H9 (cell line): ENCODE results near the gene CCL3. TPM values are rescaled to one million over a fixed set of nuclear protein-coding genes. Genes with fewer than 3 reads are reported as not detected.

Experiments used
- DNase-seq: peaks from one replicate; pipeline ENCODE4 v3.0.0-alpha.2; 2017
- H2AFZ ChIP-seq: one replicate; pipeline ENCODE4 v1.6.1; 2013; ENCODE audit warnings: mild to moderate bottlenecking, low read length, control low read depth, moderate library complexity
- H2AK5ac ChIP-seq: 2 replicates; pipeline ENCODE4 v1.6.1; 2013; ENCODE audit warnings: low read length, control low read depth, mixed read lengths; ENCODE audit not compliant: insufficient read length
- H2BK120ac ChIP-seq: one replicate; pipeline ENCODE4 v1.6.1; 2013; ENCODE audit warnings: low read depth, mild to moderate bottlenecking, low read length, control low read depth, inconsistent platforms; ENCODE audit not compliant: poor library complexity, severe bottlenecking
- H2BK12ac ChIP-seq: 2 replicates; pipeline ENCODE4 v1.6.1; 2013; ENCODE audit warnings: low read length, control low read depth, mixed read lengths, low read depth; ENCODE audit not compliant: insufficient read length
- H2BK15ac ChIP-seq: 2 replicates; pipeline ENCODE4 v1.6.1; 2013; ENCODE audit warnings: low read depth, low read length, control low read depth
- H2BK20ac ChIP-seq: one replicate; pipeline ENCODE4 v1.6.1; 2013; ENCODE audit warnings: low read depth, mild to moderate bottlenecking, low read length, control low read depth, inconsistent platforms; ENCODE audit not compliant: poor library complexity, severe bottlenecking
- H2BK5ac ChIP-seq: 2 replicates; pipeline ENCODE4 v1.6.1; 2013; ENCODE audit warnings: low read length, control low read depth, mixed read lengths; ENCODE audit not compliant: insufficient read length
- H3K14ac ChIP-seq: 2 replicates; pipeline ENCODE4 v1.6.1; 2013; ENCODE audit warnings: low read length, control low read depth; ENCODE audit not compliant: insufficient read depth
- H3K18ac ChIP-seq: 2 replicates; pipeline ENCODE4 v1.6.1; 2013; ENCODE audit warnings: low read depth, mild to moderate bottlenecking, mixed read lengths, low read length, control low read depth; ENCODE audit not compliant: insufficient read length
- H3K23ac ChIP-seq: 2 replicates; pipeline ENCODE4 v1.6.1; 2013; ENCODE audit warnings: low read length, control low read depth, mixed read lengths, low read depth; ENCODE audit not compliant: insufficient read length
- H3K23me2 ChIP-seq: 2 replicates; pipeline ENCODE4 v1.6.1; 2013; ENCODE audit warnings: low read depth, mild to moderate bottlenecking, mixed read lengths, low read length, control low read depth; ENCODE audit not compliant: insufficient read length, poor library complexity, severe bottlenecking
- H3K27ac ChIP-seq: 2 replicates; pipeline ENCODE4 v1.5.1; 2013; ENCODE audit warnings: low read length, control low read depth, mixed read lengths, low read depth; ENCODE audit not compliant: insufficient read length
- H3K27me3 ChIP-seq: 2 replicates; pipeline ENCODE4 v1.6.1; 2013; ENCODE audit warnings: low read length, control low read depth, inconsistent platforms; ENCODE audit not compliant: insufficient read depth
- H3K4ac ChIP-seq: 2 replicates; pipeline ENCODE4 v1.6.1; 2013; ENCODE audit warnings: low read depth, mild to moderate bottlenecking, control low read depth, inconsistent platforms, low read length, moderate library complexity
- H3K4me1 ChIP-seq: 2 replicates; pipeline ENCODE4 v1.6.1; 2013; ENCODE audit warnings: low read length, control low read depth, inconsistent platforms; ENCODE audit not compliant: insufficient read depth
- H3K4me2 ChIP-seq: 2 replicates; pipeline ENCODE4 v1.6.1; 2013; ENCODE audit warnings: low read length, control low read depth, mixed read lengths; ENCODE audit not compliant: insufficient read length, insufficient read depth
- H3K56ac ChIP-seq: 2 replicates; pipeline ENCODE4 v1.6.1; 2013; ENCODE audit warnings: low read depth, mild to moderate bottlenecking, mixed read lengths, low read length, control low read depth; ENCODE audit not compliant: insufficient read length
- H3K79me1 ChIP-seq: 2 replicates; pipeline ENCODE4 v1.6.1; 2013; ENCODE audit warnings: low read depth, mild to moderate bottlenecking, moderate library complexity, low read length, control low read depth, inconsistent platforms; ENCODE audit not compliant: insufficient read depth, poor library complexity, severe bottlenecking
- H3K79me2 ChIP-seq: 2 replicates; pipeline ENCODE4 v1.6.1; 2013; ENCODE audit warnings: low read length, control low read depth, inconsistent platforms; ENCODE audit not compliant: insufficient read depth
- H3K9ac ChIP-seq: 2 replicates; pipeline ENCODE4 v1.6.1; 2013; ENCODE audit warnings: low read length, control low read depth, mixed read lengths; ENCODE audit not compliant: insufficient read length; ENCODE audit errors: extremely low read depth
- H3K9me3 ChIP-seq: one replicate; pipeline ENCODE4 v1.6.1; 2013; ENCODE audit warnings: low read depth, low read length, inconsistent platforms; ENCODE audit not compliant: control insufficient read depth
- H3T11ph ChIP-seq: one replicate; pipeline ENCODE4 v1.6.1; 2013; ENCODE audit warnings: mild to moderate bottlenecking, low read length, control low read depth, inconsistent platforms
- H4K20me1 ChIP-seq: one replicate; pipeline ENCODE4 v1.6.1; 2013; ENCODE audit not compliant: control insufficient read depth, insufficient read length, insufficient read depth
- H4K5ac ChIP-seq: 2 replicates; pipeline ENCODE4 v1.6.1; 2013; ENCODE audit warnings: low read depth, mild to moderate bottlenecking, mixed read lengths, low read length, control low read depth; ENCODE audit not compliant: insufficient read length
- H4K8ac ChIP-seq: replicated peaks from 2 replicates; pipeline ENCODE4 v1.6.1; 2013; ENCODE audit warnings: low read length, control low read depth, mixed read lengths, low read depth; ENCODE audit not compliant: insufficient read length
- H4K91ac ChIP-seq: 2 replicates; pipeline ENCODE4 v1.6.1; 2013; ENCODE audit warnings: low read depth, mild to moderate bottlenecking, moderate library complexity, mixed read lengths, low read length, control low read depth; ENCODE audit not compliant: insufficient read length
- H3K27ac Mint-ChIP-seq, 3 experiments: 2 replicates in 2 of 3; 3 replicates in 1 of 3; pipeline ENCODE4 v1.8.0; 2020 to 2021; ENCODE audit warnings: mixed read lengths in 3 of 3, mild to moderate bottlenecking in 1 of 3, moderate library complexity in 1 of 3
- H3K27me3 Mint-ChIP-seq: 2 replicates; pipeline ENCODE4 v1.8.0; 2021; ENCODE audit warnings: low read depth, mild to moderate bottlenecking, moderate library complexity, mixed read lengths
- H3K36me3 Mint-ChIP-seq, 3 experiments: 2 replicates in 2 of 3; 3 replicates in 1 of 3; pipeline ENCODE4 v1.8.0; 2020 to 2021; ENCODE audit warnings: low read depth in 3 of 3, mixed read lengths in 3 of 3; ENCODE audit not compliant: insufficient read depth in 1 of 3
- H3K4me1 Mint-ChIP-seq, 2 experiments: 2 replicates each; pipeline ENCODE4 v1.8.0; 2020; ENCODE audit warnings: mixed read lengths in 2 of 2
- H3K4me3 Mint-ChIP-seq, 2 experiments: 2 replicates in 1 of 2; 3 replicates in 1 of 2; pipeline ENCODE4 v1.8.0; 2020 to 2021; ENCODE audit warnings: mild to moderate bottlenecking in 2 of 2, mixed read lengths in 2 of 2, moderate library complexity in 1 of 2
- H3K9me3 Mint-ChIP-seq, 2 experiments: 2 replicates in 1 of 2; 3 replicates in 1 of 2; pipeline ENCODE4 v1.8.0; 2020; ENCODE audit warnings: mild to moderate bottlenecking in 2 of 2, mixed read lengths in 2 of 2, moderate library complexity in 1 of 2
- WGBS: extraction: QIAGEN DNeasy Blood & Tissue Kit; methylation state at CpG from one replicate; pipeline ENCODE4 v1.1.7; 2013; ENCODE audit warnings: missing lambda C conversion rate, low lambda C conversion rate, mixed read lengths; ENCODE audit not compliant: insufficient read length; ENCODE audit errors: extremely low coverage; 5-methylcytosine and 5-hydroxymethylcytosine counted together
- total RNA-seq: library from RNA; stranded (reverse); gene quantifications from 2 replicates; pipeline ENCODE4 v1.2.1, GENCODE V29; 2021
- TF ChIP-seq, protein P1 (sequence below): fragments of 200-600 bp; sonication (generic); conservative IDR thresholded peaks from 3 replicates; pipeline ENCODE4 v1.8.0; 2021; ENCODE audit warnings: antibody characterized with exemption, mild to moderate bottlenecking

The CCL3 gene
- total RNA-seq, 1 experiment from 2014 or later, result not detected

DNA sequence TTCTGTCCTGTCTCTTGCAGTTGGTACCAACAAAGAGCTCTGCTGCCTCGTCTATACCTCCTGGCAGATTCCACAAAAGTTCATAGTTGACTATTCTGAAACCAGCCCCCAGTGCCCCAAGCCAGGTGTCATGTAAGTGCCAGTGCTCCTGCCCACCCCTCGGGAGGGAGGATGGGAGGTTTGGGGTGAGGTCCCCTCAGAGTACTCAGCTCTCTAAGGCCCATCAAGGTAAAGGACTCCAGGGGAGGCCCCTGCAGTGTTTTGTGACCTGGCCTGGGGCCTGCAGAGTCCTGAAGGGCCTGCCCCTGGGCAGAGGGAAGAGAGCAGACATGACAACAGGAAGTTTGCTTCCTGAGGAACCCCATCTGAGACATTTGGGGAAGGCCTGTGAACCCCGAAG lies 19.5 kb downstream of the CCL3 start:
- Mint-ChIP-seq H3K36me3 (no peaks in the 10 kb centered on the region), H3K4me3 (no peak overlapping the region), H3K27me3 (peaks cover 2% of the 10 kb centered on the region; the same call in 1 of the 2 replicates), H3K9me3 (no peaks in the 10 kb centered on the region; a peak in 2 of 5 replicates), H3K27ac (no peak overlapping the region), H3K4me1 (peaks cover 4 to 7% of the 10 kb centered on the region in 2 experiments; a peak in 3 of 4 replicates)
- Histone ChIP-seq H3K9me3 (no peaks in the 10 kb centered on the region), H2BK12ac (no peak overlapping the region), H4K91ac (no peak overlapping the region), H3K4me1 (no peaks in the 10 kb centered on the region), H3T11ph (no peak overlapping the region), H3K4me2 (no peak overlapping the region), H3K18ac (no peak overlapping the region), H2AFZ (no peak overlapping the region), H2BK5ac (no peak overlapping the region), H3K27me3 (no peaks in the 10 kb centered on the region), H3K27ac (no peak overlapping the region), H4K20me1 (no peaks in the 10 kb centered on the region), H3K4ac (no peak overlapping the region), H3K9ac (no peak overlapping the region), H2BK20ac (no peak overlapping the region), H3K56ac (no peak overlapping the region), H3K79me1 (no peaks in the 10 kb centered on the region), H2BK15ac (no peak overlapping the region), H4K5ac (no peak overlapping the region), H3K14ac (no peak overlapping the region), H2BK120ac (no peak overlapping the region), H4K8ac (no peak overlapping the region), H3K79me2 (no peaks in the 10 kb centered on the region), H3K23me2 (no peaks in the 10 kb centered on the region), H2AK5ac (no peak overlapping the region), H3K23ac (no peak overlapping the region)
- TF ChIP-seq, protein P1, sequence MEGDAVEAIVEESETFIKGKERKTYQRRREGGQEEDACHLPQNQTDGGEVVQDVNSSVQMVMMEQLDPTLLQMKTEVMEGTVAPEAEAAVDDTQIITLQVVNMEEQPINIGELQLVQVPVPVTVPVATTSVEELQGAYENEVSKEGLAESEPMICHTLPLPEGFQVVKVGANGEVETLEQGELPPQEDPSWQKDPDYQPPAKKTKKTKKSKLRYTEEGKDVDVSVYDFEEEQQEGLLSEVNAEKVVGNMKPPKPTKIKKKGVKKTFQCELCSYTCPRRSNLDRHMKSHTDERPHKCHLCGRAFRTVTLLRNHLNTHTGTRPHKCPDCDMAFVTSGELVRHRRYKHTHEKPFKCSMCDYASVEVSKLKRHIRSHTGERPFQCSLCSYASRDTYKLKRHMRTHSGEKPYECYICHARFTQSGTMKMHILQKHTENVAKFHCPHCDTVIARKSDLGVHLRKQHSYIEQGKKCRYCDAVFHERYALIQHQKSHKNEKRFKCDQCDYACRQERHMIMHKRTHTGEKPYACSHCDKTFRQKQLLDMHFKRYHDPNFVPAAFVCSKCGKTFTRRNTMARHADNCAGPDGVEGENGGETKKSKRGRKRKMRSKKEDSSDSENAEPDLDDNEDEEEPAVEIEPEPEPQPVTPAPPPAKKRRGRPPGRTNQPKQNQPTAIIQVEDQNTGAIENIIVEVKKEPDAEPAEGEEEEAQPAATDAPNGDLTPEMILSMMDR, result no peak
- DNase-seq, result no peak
- no CpG with 5 or more reads among the region's 3 CpGs for WGBS
